ENCODE results near the gene PGAM5.
"Not testable (repeated sequence)": the region's sequence is repeated elsewhere in the genome, so short reads cannot be mapped to it uniquely, and the experiment has no call there.

PGAM5 gene

DNA sequence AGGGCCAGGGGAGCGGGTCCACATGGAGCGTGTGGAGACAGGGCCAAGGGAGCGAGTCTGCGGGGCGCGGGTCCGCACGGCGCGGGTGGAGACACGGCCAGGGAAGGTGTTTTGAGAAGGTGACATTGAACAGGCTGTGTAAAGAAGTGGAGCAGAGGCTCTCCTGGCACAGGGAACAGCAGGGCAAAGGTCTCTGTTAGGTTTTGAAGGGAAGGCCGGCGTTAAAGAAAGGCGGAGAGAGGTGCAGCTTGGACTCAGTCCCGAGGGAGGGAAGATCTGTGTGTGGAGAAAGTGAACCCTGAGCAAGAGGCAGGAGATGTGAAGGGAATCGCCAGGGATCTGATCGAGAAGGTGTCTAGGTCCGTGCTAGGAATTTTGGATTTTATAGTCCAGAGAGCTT, 21.4 kb upstream of the PGAM5 start:
- no peak for DNase-seq (ENCODE audit: low read depth in 2 of 2)

DNA sequence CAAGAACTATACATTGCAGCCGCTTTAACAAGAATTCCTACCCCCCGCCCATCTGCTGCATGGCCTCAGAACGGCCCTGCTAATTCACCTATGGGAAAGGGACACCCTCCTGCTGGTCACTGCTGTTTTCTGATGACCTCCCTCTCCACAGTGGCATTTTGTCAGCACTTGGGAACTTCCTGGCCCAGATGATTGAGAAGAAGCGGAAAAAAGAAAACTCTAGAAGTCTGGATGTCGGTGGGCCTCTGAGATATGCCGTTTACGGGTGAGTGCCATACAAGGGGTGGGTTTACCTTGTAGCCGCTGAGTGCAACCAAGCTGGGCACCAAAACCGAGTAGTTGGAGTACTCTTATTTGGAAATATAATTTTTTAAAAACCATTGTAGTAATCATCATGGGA, 20.5 kb upstream of the PGAM5 start:
- no peak for DNase-seq (ENCODE audit: low read depth in 2 of 2)

DNA sequence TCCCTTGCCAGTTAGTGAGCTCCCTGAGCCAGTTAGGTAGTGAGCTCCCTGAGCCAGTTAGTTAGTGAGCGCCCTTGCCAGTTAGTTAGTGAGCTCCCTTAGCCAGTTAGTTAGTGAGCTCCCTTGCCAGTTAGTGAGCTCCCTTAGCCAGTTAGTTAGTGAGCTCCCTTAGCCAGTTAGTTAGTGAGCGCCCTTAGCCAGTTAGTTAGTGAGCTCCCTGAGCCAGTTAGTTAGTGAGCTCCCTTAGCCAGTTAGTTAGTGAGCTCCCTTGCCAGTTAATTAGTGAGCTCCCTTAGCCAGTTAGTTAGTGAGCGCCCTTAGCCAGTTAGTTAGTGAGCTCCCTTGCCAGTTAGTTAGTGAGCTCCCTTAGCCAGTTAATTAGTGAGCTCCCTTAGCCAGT, 18.6 kb upstream of the PGAM5 start:
- DNase-seq (ENCODE audit: low read depth in 2 of 2): not testable (repeated sequence)

DNA sequence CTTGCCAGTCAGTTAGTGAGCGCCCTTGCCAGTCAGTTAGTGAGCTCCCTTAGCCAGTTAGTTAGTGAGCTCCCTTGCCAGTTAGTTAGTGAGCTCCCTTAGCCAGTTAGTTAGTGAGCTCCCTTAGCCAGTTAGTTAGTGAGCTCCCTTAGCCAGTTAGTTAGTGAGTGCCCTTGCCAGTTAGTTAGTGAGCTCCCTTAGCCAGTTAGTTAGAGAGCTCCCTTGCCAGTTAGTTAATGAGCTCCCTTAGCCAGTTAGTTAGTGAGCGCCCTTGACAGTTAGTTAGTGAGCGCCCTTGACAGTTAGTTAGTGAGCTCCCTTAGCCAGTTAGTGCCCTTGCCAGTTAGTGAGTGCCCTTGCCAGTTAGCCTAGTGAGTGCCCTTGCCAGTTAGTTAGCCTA, 15.8 kb upstream of the PGAM5 start:
- not testable (repeated sequence) for DNase-seq (ENCODE audit: low read depth in 2 of 2)

DNA sequence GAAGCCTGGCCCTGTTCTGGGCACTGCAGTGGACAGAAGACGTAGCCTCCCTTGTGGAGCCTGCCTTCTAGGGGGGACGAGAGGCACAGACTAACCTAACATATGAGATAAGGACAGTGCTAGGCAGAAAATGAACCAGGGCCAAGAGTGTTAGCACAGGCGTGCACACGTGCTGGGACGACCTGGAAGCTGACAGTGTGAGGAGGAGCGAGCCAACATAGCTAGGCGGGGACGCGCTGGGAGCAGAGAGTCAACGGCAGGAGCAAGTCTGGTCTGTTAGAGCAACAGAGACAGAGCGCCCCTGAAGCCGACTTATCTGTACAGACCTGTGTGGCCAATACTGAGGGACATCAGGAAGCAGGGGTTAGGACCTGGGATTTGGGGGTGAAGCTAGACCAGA, 15.2 kb upstream of the PGAM5 start:
- DNase-seq (ENCODE audit: low read depth in 2 of 2): no peak

DNA sequence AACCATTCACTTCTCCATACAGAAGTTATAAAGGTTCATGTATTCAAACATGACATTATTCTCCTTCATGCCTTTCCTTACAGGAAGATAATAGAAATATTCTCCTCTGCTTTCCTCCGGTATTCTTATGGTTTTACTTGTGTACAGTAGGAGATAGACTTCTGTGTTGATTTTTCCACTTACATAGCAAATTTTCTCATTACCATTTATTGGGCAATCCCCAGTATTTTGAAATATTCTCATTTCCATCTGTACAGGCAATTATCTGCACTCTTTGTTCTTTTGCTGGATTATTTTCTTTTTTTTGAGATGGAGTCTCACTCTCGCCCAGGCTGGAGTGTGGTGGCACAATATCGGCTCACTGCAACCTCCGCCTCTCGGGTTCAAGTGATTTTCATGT, 12.3 kb upstream of the PGAM5 start:
- no peak for DNase-seq (ENCODE audit: low read depth in 2 of 2)

DNA sequence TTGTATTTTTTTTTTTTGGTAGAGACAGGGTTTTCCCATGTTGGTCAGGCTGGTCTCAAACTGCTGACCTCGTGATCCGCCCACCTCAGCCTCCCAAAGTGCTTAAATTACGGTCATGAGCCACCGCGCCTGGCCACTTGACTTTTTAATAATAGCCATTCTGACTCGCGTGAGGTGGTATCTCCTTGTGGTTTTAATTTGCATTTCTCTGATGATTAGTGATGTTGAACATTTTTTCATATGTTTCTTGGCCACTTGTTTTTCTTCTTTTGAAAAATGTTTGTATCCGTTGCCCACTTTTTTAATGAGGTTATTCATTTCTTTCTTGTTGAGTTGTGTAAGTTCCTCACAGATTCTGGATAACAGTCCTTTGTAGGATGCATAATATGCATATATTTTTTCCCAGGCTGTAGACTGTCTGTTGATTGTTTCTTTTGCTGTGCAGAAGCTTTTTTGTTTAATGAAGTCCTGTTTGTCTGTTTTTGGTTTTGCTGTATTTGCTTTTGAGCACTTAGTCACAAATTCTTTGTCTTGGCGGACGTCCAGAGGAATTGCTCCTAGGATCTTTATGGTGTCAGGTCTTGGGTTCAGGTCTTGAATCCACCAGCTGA, 10.3 kb upstream of the PGAM5 start:
- no peak for DNase-seq (ENCODE audit: low read depth in 2 of 2)

DNA sequence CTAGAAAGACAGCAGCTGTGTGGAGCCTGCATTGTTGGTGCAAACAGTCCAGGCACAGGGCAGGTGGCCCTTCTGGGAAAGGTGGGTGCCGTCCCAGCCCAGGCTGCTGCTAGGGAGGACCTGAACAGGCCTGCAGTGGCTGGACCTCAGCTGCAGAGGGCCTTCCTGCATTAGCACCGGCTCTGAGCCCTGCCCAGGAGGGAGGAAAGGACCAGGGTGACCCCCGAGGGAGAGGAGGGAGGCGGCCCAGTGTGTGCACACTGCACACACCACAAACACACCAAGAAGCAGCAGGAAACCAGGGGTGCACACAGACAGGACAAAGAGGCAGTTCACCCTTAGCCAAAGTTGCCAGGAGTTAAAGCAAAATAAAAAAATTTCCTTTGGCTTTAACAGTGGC, 8.0 kb upstream of the PGAM5 start:
- DNase-seq (ENCODE audit: low read depth in 2 of 2): no peak

DNA sequence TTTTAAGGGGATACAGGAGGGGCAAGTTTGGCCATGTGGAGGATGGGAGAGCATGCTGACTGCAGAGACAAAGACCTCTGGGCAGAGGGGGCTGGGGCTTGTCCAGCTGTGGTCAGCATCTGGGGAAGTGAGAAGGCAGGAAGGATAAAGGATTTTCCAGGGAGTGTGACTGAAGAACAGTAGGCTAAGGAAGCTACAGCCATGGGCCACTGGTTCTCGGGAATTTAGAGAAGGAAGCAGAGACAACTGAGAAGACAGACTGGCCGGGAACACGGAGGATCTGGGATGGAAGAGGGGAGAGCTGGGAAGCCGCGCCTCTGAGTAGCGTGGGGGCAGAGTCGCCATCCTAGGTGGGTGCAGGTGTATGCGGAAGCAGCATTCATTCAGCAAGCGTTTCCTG, 7.0 kb upstream of the PGAM5 start:
- no peak for DNase-seq (ENCODE audit: low read depth in 2 of 2)

DNA sequence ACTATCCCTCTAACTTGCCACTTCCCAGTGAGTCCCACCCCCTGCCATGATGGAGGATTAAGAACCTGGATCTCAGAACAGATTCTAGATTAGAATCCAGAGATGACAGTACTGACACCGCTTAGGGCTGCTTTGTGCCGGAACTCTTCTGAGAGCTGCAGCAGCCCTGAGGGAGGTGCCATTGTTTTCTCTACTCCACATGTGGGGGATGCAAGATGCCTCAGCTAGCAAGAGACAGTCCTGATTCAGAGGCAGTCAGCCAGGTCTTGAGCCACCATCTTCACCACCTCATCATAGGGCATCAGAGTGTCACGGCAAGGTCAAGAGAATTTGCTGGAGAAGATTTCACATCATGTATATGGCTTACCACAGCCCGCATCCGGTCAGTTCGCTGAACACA, 3.4 kb upstream of the PGAM5 start:
- DNase-seq (ENCODE audit: low read depth in 2 of 2): no peak

DNA sequence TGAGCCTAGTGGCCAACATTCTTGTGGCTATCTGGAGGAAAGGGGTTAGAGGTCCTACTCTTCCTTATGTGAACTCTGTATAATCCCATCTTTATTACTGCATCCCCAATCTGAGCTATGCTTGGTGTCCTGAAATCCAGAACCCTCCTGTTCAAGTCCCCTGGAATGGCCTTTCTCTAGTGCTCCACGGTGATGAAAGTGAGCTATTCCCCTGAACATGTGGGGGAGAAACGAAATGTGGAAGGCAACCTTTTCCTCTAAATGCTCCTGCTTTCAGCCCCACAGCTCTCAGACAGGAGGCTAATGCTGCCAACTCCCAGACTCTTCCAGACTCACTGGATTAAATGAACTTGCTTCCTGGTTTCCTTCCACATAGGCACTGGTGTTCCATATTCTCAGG, 2.5 kb upstream of the PGAM5 start:
- DNase-seq (ENCODE audit: low read depth in 2 of 2): no peak

DNA sequence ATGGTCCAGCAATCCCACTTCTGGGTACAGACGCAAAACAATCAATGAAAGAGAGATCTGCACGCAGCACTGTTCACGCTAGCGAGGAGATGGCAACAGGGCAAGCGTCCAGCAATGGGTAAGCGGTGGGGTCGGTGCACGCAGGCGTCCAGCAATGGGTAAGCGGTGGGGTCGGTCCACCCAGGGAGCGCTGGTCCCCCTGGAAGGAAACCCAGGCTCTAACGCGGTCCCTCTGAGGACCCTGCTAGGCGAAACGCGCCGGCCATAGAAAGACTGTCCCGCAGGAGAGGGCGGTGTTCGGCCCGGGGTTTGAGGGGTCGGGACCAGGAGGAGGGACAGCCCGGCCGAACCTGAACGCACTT, 618 bp upstream of the PGAM5 start:
- no peak for DNase-seq (ENCODE audit: low read depth in 2 of 2)

DNA sequence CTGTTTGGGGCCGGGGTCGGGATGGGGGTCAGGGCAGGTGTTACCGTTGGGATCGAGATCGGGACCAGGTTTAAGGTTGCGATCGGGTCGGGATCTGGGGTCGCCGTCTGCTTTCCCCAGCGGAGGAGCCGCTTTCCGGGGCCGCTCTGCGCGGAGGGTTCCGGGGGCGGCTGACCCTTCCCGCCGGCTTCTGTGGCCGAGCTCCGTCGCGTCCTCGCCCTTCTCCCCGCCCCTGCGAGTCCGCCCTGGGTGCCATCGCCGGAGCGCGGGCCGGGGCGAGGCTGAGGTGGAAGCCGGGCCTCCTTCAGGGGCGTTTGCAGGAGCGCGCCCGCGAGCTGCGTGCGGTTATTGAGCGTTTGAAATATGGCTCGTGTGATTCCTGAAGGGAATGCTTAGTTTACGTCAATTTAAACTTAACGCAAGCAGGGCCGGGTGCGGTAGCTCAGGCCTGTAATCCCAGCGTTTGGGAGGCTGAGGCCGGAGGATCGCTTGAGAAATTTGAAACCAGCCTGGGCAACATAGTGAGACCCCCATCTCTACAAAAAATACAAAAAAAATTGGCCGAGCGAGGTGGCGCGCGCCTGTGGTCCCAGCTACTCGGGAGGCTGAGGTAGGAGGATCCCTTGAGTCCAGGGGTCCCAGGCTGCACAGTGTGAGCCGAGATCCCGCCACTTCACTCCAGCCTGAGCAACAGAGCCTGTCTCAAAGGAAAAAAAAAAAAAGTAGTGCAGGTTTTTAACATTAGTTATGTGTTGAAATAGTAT, 620 bp downstream of the PGAM5 start:
- DNase-seq (ENCODE audit: low read depth in 2 of 2): no peak

DNA sequence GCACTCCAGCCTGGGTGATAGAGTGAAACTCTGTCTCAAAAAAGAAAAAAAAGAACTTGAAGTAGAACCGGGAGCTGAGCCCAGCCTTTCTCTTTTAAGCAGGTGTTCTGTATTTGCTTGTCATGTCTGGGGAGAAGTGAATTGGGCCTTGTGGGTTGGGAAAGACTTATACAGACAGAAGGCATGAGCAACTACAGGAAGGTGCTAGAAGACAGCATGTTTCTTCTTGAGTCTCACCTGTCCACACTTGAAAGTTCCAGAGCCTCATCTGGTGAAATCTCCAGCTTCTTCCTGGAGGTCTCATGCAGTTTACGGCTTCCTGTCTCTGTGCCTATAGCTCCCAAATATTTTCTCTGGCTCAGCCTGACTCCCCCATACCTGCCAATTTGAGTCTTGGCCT, 2.5 kb downstream of the PGAM5 start:
- no peak for DNase-seq (ENCODE audit: low read depth in 2 of 2)

DNA sequence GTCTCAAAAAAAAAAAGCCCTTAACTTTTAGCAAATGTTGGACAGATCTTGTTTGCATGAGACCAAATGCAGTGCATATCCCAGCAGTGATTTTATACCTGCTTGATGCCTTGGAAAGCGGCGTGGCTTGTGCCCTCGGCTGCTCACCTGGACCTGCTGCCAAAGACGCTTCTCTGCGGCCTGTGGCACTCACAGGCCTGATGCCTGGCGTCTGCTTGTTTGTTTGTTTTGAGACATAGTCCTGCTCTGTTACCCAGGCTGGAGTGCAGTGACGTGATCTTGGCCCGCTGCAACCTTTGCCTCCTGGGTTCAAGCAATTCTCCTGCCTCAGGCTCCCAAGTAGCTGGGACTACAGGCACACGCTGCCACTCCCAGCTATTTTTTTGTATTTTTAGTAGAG, 5.2 kb downstream of the PGAM5 start:
- DNase-seq (ENCODE audit: low read depth in 2 of 2): no peak

DNA sequence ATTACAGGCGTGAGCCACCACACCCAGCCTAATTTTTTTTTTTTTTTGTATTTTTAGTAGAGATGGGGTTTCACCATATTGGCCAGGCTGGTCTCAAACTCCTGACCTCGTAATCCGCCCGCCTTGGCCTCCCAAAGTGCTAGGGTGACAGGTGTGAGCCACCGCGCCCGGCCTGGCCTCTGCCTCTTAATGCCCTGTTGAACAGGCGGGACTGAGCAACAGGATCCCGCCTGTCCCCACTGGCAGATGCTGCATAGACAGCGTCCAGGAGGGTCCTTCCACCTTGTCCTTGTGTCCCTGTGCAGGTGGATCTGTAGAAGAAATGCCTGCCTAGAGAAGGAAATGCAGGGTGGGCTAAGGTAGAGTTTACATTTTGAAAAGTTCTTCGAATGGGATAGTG, 5.7 kb downstream of the PGAM5 start:
- no peak for DNase-seq (ENCODE audit: low read depth in 2 of 2)

DNA sequence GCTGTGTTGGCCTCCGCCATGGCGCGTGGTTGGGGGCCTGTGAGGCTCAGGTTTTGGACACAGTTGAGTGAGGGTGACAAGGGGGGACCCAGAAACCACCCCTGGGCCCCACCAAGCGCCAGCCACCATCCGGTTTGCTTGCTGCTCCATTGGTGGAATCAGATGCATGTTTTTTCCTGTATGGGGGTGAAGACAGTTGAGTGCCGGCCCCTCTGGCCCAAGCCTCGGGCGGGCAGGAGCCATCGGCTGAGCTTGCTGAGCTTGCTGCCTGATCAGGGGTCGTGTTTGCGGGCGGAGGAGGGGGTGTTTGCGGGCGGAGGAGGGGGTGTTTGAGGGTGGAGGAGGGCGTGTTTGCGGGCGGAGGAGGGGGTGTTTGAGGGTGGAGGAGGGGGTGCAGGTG, 6.4 kb downstream of the PGAM5 start:
- DNase-seq (ENCODE audit: low read depth in 2 of 2): no peak

DNA sequence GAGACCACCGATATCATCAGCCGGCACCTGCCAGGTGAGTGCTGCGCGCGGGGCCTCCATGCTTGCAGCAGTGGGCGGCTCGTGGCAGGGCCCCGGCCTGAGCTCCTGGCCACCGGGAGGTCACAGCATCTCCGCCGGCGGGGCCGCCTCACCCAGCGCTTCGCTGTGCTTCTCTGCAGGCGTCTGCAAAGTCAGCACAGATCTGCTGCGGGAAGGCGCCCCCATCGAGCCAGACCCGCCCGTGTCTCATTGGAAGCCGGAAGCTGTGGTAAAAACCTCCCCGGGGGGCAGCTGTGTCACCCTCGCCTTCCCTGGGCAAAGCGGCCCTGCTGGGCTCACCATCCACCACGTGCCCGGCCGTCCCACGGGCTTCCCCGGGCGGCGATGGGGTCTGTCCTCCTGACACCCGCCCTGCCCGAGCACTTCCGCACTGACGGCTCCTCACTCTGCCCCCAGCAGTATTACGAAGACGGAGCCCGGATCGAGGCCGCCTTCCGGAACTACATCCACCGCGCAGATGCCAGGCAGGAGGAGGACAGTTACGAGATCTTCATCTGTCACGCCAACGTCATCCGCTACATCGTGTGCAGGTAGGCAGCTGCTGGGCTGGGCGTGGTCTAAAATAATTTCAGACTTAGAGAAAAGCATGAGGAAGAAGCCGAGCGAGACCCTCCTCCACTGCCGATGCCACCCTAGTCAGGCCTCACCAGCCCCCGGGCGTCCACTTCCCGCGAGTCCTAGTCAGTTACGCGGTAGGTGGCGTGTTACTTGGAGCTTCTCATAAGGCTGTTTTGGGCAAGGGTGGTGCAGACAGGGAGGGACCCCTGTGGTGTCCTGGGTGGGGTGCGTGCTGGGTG, 7.1 kb downstream of the PGAM5 start:
- DNase-seq (ENCODE audit: low read depth in 2 of 2): no peak

DNA sequence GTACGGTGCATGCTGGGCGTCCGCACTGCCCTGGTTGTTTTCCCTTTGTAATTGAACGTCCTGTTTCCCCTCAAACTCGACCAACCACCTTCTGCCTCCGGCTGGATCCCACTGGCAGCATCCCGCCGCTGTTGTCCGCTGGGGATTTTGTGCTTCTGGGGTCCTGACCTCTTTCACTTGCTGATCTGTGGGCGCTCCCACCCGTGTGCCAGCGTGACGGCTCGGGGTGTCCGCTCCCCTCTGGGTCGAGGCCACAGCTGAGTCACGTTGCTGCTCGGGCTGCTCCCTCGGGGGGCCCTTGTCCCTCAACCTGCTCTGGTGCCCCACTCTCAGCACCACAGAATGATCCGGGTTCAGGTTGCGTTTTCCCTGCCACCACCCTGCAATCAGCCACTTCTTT, 8.0 kb downstream of the PGAM5 start:
- DNase-seq (ENCODE audit: low read depth in 2 of 2): no peak

DNA sequence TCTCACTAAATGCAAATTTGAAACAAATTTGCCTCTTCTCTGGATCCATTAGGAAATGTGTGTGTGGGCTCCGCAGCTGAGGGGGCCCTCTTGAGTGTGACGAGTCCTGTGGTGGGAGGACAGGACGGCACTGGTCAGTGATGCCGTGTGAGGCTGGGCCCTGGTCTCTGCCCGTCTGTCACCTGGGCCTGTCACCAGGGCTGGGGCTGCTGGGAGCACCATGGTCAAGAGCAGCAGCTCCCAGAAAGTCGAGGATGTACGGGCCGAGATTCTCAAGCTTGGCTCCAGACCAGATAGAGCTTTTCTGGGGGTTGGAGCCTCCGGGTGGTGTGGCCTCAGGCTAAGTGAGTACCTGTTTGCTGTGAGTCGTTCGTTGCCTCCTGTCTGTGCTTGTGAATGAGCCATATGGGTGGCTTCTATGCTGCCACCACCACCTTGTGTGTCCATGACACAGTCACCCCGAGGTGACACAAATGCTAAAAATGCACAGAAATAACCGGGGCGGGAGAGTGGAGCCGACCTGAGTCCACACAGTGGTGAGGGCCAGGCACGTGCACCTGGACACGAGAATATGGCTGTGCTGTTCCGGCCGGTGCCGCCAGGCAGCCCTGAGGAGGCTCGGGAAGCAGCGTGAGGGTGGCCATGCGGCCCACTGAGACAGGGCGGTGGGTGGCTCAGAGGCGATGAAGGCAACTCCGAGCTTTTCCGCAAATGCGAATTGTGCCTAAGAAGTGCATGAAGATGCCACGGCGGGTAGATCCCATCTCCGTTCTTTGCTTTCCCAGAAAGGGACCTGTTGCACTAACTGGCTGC, 8.7 kb downstream of the PGAM5 start:
- DNase-seq (ENCODE audit: low read depth in 2 of 2): no peak

DNA sequence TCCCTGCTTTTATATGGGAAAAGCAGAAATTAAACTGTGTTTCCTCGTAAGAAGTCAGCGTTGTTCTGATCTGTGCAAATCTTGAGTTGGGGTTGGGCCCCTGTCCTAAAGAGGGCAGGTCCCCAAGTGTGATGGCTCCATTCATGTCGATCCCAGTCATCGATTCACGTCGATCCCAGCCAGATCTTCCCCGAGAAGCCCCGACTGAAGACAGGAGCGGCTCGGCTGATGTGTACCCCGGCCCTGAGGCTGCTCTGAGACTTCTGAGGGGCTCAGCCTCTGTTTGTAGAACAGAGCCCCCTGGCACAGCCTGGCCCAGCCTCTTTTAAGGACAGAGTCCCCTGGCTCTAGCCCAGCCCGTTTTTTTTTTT, 9.3 kb downstream of the PGAM5 start:
- DNase-seq (ENCODE audit: low read depth in 2 of 2): no peak

DNA sequence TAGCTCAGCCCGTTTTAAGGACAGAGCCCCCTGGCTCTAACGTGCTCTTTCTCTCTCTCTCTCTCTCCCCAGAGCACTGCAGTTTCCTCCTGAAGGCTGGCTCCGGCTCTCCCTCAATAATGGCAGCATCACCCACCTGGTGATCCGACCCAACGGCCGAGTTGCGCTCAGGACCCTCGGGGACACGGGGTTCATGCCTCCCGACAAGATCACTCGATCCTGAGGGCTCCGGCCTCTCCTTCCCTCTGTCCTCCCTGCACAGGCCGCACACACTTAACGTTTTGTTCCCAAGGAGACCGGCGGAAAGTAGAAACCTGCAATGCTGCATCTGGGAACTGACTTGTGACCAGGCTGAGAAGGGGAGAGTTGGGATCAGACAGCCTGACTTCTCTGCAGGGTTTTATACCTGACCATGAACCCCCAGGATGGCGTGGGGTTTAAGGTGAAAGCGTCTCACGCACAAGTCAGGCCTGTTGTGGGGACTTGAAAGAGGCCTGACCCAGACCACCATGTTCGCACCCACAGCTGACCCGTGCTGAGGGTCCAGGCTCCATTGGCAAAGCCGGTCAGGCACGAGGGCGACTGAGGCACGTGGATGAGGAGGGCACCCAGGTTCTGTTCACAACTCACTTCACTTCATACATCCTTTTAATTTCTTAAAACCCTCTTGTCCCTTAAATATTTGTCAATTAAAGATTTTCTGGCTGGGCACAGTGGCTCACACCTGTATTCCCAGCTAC, 10.1 kb downstream of the PGAM5 start:
- no peak for DNase-seq (ENCODE audit: low read depth in 2 of 2)
